PC-3 (cell line): Measurements from ENCODE around the gene SIPA1L3. TPM values are rescaled to one million over a fixed set of nuclear protein-coding genes. Genes with fewer than 3 reads are reported as not detected.

ENCODE experiments used
- ATAC-seq: fragments of 200-7000 bp; cut with Tn5 transposase; 2 replicates; pipeline ENCODE4 v1.9.1; 2020; ENCODE audit warnings: mild to moderate bottlenecking, moderate library complexity
- BruUV-seq: library from RNA; stranded (reverse); fragments of 400-500 nt; replicated peaks from 2 replicates; lab custom pipeline; 2021; lab: Mats Ljungman, UMichigan
- CTCF ChIA-PET: fragments of 300-600 bp; sonication (Branson Sonifier 250); formaldehyde crosslinking; loops from one replicate; lab custom pipeline; 2022; ENCODE audit warnings: antibody characterized with exemption; lab: Charles Lee
- POLR2A ChIA-PET: fragments of 300-600 bp; sonication (Branson Sonifier 250); formaldehyde crosslinking; loops from one replicate; lab custom pipeline; 2022; ENCODE audit warnings: antibody characterized with exemption; ENCODE audit not compliant: unreplicated experiment; lab: Charles Lee
- DNase-seq: peaks from one replicate; pipeline ENCODE4 v3.0.0-alpha.2; 2015
- H2AFZ ChIP-seq: fragments of 300-600 bp; sonication (generic); 2 replicates; pipeline ENCODE4 v1.6.0; 2016; ENCODE audit warnings: antibody characterized with exemption, low read length
- H3F3A ChIP-seq: fragments of 300-600 bp; sonication (generic); one replicate; pipeline ENCODE4 v1.6.0; 2017; ENCODE audit warnings: antibody characterized with exemption, low read length, control low read depth, mild to moderate bottlenecking; ENCODE audit not compliant: unreplicated experiment
- H3K27ac ChIP-seq: fragments of 300-600 bp; sonication (generic); 2 replicates; pipeline ENCODE4 v1.5.1; 2016; ENCODE audit warnings: mild to moderate bottlenecking, low read length
- H3K27me3 ChIP-seq: fragments of 300-600 bp; sonication (generic); 2 replicates; pipeline ENCODE4 v1.6.1; 2016; ENCODE audit warnings: low read length, mixed read lengths
- H3K36me3 ChIP-seq: fragments of 300-600 bp; sonication (generic); 2 replicates; pipeline ENCODE4 v1.6.1; 2016; ENCODE audit warnings: low read depth, mixed run types, low read length, mixed read lengths
- H3K4me1 ChIP-seq: fragments of 300-600 bp; sonication (generic); 2 replicates; pipeline ENCODE4 v1.5.1; 2016; ENCODE audit warnings: low read length; ENCODE audit not compliant: insufficient read depth
- H3K4me2 ChIP-seq: fragments of 300-600 bp; sonication (generic); 2 replicates; pipeline ENCODE4 v1.6.0; 2016; ENCODE audit warnings: low read length
- H3K4me3 ChIP-seq: fragments of 300-600 bp; sonication (generic); 2 replicates; pipeline ENCODE4 v1.5.1; 2016; ENCODE audit warnings: mild to moderate bottlenecking, low read length, mixed read lengths
- H3K79me2 ChIP-seq: fragments of 300-600 bp; sonication (generic); 2 replicates; pipeline ENCODE4 v1.6.1; 2017; ENCODE audit warnings: low read length, mixed read lengths
- H3K9ac ChIP-seq: fragments of 300-600 bp; sonication (generic); 2 replicates; pipeline ENCODE4 v1.6.0; 2016; ENCODE audit warnings: mild to moderate bottlenecking, low read length
- H3K9me2 ChIP-seq: fragments of 300-600 bp; sonication (generic); replicated peaks from 2 replicates; pipeline ENCODE4 v1.6.1; 2016; ENCODE audit warnings: mixed run types, low read length, mixed read lengths
- H3K9me3 ChIP-seq: fragments of 300-600 bp; sonication (generic); 2 replicates; pipeline ENCODE4 v1.6.1; 2016; ENCODE audit warnings: low read length, mixed read lengths
- H4K20me1 ChIP-seq: fragments of 300-600 bp; sonication (generic); 2 replicates; pipeline ENCODE4 v1.6.1; 2016; ENCODE audit warnings: low read length, mixed read lengths
- CTCF ChIP-seq: fragments of 300-600 bp; sonication (generic); conservative IDR thresholded peaks from 2 replicates; pipeline ENCODE4 v1.5.1; 2017; ENCODE audit warnings: antibody characterized with exemption, low read depth, mild to moderate bottlenecking, low read length
- EZH2 ChIP-seq: fragments of 300-600 bp; sonication (generic); IDR thresholded peaks from one replicate; pipeline ENCODE4 v1.6.1; 2017; ENCODE audit warnings: antibody characterized with exemption, mild to moderate bottlenecking, low read length; ENCODE audit not compliant: unreplicated experiment
- EZH2phosphoT487 ChIP-seq: fragments of 300-600 bp; sonication (generic); IDR thresholded peaks from 2 replicates; pipeline ENCODE4 v1.6.1; 2018; ENCODE audit warnings: mild to moderate bottlenecking, antibody characterized with exemption, low read length, borderline replicate concordance
- intact Hi-C: fragments of 100-400 bp; cut with micrococcal nuclease; formaldehyde crosslinking; loops from 2 replicates; pipeline ENCODE4 v1.9.0; 2023
- total RNA-seq: library from RNA; depleted of rRNA; stranded (reverse); fragments of >200 nt; gene quantifications from 2 replicates; pipeline ENCODE4 v1.2.3, GENCODE V29; 2014

SIPA1L3 gene
- total RNA-seq, 1 experiment from 2014 or later, result 38.7 TPM

DNA sequence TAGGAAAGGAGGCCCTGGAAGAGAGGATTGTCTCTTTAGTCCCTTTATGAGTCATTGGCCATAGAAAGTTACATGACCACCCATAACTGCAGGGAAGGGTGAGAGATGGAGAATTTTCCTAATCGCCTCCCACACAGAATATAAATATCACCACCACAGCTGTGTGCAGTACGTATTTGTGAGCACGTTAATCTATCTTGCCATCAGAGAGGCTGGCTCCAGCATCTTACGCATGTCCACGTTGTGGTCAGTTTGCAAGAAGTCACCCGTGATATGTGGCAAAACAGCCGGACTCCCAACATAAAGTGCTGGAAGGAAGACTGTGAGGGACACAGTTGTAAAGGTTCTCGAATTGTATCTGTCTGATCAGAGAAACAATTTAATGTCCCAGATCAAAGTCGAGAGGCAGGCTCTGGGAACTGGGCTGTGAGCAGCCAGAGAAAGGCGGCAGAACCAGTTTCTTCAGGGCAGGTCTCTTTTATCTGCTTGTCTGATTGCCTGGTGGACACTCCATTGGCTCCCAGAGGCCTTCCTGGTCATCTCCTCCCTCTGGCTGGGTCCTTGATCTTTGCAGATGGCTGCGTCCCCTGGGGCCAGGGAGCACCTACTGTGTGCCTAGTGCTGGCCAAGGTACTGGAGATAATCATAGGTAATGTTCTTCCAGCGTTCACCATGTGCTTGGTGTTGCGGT, 74.9 kb downstream of the SIPA1L3 start:
- H3K79me2 ChIP-seq, result peaks cover 85% of the 10 kb centered on the region

DNA sequence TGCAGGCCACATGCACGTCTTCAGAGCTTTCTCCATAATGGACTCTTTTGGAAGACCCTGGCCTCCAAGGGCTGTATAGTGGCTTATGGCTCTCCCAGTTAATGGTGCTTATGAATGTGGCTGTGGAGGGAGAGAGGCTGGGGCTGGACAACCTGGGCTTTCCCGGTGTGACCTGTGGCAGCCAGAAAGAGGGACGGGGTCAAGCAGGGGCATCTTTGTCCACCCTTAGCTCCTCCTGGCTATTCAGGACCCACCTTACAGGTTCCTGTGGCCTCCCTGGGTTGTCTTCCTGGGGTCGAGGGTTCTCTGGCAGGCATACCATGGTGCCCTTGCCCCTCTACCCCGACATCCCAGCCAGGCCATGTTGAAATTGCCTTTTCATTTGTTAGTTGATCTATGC, 75.6 kb downstream of the SIPA1L3 start:
- CTCF ChIA-PET, result no interaction called here
- Histone ChIP-seq H3K36me3 (no peaks in the 10 kb centered on the region; the same call in 1 of the 2 replicates), H3K79me2 (peaks cover 88% of the 10 kb centered on the region), H3K4me2 (no peak overlapping the region), H3K27ac (no peak overlapping the region), H3F3A (no peaks in the 10 kb centered on the region), H3K4me3 (no peak overlapping the region), H4K20me1 (no peaks in the 10 kb centered on the region; the same call in 1 of the 2 replicates), H3K9me3 (no peaks in the 10 kb centered on the region), H3K4me1 (no peaks in the 10 kb centered on the region), H3K9ac (no peak overlapping the region), H3K27me3 (no peaks in the 10 kb centered on the region), H2AFZ (no peak overlapping the region), H3K9me2 (no peaks in the 10 kb centered on the region)
- DNase-seq (no peak), ATAC-seq (no peak)
- no TSS peak for BruUV-seq
- intact Hi-C loops, result no loop called here
- no peak for TF ChIP-seq CTCF
- no peak for TF ChIP-seq EZH2phosphoT487
- POLR2A ChIA-PET, result no interaction called here

More for the DNA sequence above, 74.9 kb downstream of the SIPA1L3 start:
- Histone ChIP-seq H3F3A (no peaks in the 10 kb centered on the region), H3K9me3 (no peaks in the 10 kb centered on the region), H4K20me1 (no peaks in the 10 kb centered on the region; the same call in 1 of the 2 replicates), H3K4me3 (no peak overlapping the region), H3K4me2 (no peak overlapping the region), H3K27me3 (no peaks in the 10 kb centered on the region), H3K9ac (no peak overlapping the region), H2AFZ (no peak overlapping the region), H3K9me2 (no peaks in the 10 kb centered on the region), H3K36me3 (no peaks in the 10 kb centered on the region; the same call in 1 of the 2 replicates), H3K4me1 (no peaks in the 10 kb centered on the region), H3K27ac (no peak overlapping the region)
- BruUV-seq, result no TSS peak
- CTCF ChIA-PET, result no interaction called here
- ATAC-seq (no peak), DNase-seq (no peak)
- POLR2A ChIA-PET, result no interaction called here
- TF ChIP-seq EZH2 (no peak), CTCF (no peak), EZH2phosphoT487 (no peak)
- intact Hi-C loops, result no loop called here

GRCh38 chr19:37983153-37983552, 76.1 kb downstream of the SIPA1L3 start:
- no peak for TF ChIP-seq CTCF
- no peak for TF ChIP-seq EZH2
- no peak for TF ChIP-seq EZH2phosphoT487
- H3K9ac ChIP-seq, result no peak overlapping the region
- H3K27me3 ChIP-seq, result no peaks in the 10 kb centered on the region
- H3K27ac ChIP-seq, result no peak overlapping the region
- BruUV-seq, result no TSS peak
- no peaks in the 10 kb centered on the region for H3F3A ChIP-seq
- no peaks in the 10 kb centered on the region; the same call in 1 of the 2 replicates for H4K20me1 ChIP-seq
- no peaks in the 10 kb centered on the region for H3K9me2 ChIP-seq
- H3K36me3 ChIP-seq, result no peaks in the 10 kb centered on the region; the same call in 1 of the 2 replicates
- peaks cover 87% of the 10 kb centered on the region for H3K79me2 ChIP-seq
- CTCF ChIA-PET, result no interaction called here
- H3K4me1 ChIP-seq, result no peaks in the 10 kb centered on the region
- POLR2A ChIA-PET, result no interaction called here
- H3K4me3 ChIP-seq, result no peak overlapping the region
- DNase-seq, result no peak
- H3K4me2 ChIP-seq, result no peak overlapping the region
- intact Hi-C loops, result no loop called here
- no peak for ATAC-seq
- no peaks in the 10 kb centered on the region for H3K9me3 ChIP-seq
- no peak overlapping the region for H2AFZ ChIP-seq
